NCI-H1048 (cell line): Measurements from ENCODE around the gene DOCK1.

ENCODE experiments used
- DNase-seq: peaks from one replicate; lab custom pipeline; 2025; lab: John Stamatoyannopoulos, UW

Gene DOCK1

DNA sequence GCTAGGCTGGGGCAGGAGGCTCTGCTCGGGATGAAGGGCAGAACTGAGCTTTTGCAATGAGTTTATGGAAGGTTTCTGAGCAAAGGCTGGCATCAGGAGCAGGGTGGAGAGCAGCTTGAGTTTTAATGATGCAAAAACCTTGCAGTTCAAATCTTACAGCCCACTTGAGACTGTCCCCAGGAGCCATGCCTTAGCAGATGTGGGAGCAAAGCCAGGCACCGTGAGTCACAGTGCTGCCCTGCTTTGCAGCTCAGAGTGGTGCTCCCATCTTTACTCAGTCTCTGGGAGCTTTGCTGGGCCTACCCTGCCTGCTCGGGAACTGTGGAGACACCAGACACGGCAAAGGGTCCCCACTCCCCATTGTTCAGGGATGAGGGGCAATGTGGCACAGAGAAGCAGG is 521.5 kb downstream of the DOCK1 start:
- DNase-seq = no peak

DNA sequence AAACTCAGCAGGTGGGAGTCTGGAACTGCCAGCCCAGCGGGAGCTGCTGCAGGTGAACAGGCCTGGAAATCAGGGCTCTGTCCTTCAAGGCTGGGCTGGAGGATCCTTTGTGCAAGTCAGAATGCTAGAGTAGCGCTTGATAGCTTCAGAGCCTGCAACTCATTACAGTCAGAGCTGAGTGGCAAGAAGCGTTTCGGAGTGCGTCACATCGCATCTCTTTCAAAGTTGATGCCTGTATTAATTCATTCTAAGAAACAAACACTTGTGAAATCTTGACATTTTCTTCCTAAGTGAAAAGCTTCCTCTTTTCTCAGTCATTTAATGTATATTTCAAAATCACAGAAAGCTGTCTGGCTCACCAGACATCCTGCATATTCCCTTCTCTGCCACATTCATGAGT is 522.7 kb downstream of the DOCK1 start:
- no peak for DNase-seq

DNA sequence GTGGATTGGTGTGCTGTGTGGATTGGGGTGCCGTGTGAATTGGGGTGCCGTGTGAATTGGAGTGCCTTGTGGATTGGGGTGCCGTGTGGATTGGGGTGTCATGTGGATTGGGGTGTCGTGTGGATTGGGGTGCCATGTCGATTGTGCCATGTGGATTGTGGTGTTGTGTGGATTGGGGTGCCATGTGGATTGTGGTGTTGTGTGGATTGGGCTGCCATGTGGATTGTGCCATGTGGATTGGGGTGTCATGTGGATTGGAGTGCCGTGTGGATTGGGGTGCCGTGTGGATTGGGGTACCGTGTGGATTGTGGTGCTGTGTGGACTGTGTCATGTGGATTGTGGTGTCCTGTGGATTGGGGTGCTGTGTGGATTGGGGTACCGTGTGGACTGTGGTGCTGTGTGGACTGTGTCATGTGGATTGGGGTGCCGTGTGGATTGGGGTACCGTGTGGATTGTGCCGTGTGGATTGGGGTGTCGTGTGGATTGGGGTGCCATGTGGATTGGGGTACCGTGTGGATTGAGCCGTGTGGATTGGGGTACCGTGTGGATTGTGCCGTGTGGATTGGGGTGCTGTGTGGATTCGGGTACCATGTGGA is 523.3 kb downstream of the DOCK1 start:
- no peak for DNase-seq

DNA sequence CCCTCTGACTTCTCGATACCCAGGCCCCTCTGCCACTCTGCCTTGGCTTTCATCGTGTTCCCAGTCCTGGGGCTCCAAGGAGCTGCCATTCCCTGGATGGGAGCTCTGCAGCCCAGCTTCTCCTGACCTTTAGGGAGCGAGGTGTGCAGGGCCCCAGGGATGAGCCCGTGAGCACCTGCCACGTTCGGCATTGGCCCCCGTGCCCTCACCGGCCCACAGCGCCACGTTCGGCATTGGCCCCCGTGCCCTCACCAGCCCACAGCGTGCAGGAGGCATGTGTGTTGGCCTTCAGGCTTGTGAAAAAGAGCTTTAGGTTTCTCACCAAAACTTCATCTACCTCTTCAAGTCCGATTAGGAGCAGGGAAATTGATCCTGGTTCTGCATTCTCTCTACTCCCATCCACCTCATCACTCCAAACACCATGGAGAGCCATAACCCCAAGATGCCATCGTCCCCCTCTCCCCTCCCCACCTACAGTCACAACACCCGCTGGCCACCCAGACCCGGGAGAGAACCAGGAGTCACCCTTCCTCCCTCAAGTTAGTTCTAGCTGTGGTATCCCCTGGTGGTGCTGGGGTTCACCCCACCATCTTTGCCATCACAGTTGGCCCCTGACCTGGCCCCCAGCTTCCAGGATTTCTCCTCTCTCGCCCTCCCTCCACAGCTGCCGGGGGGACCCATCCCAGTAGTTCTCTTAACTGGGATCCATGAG is 524.5 kb downstream of the DOCK1 start:
- DNase-seq = no peak

DNA sequence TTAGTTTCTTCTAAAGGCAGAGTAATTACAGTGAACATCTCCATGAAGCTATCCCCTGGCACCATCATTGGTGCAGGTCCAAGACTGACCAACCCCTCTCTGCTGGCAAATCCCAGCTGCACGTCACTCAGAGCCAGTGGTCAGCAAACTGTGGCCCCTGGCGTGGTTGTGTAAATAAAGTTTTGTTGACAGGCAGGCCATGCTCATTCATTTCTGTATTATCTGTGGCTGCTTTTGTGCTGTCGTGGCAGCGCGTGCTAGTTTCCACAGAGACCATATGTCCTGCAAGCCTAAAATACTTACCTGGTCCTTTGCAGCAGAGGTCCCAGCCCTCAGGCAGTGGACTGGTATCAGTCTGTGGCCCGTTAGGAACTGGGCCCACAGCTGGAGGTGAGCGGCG is 526.3 kb downstream of the DOCK1 start:
- no peak for DNase-seq

DNA sequence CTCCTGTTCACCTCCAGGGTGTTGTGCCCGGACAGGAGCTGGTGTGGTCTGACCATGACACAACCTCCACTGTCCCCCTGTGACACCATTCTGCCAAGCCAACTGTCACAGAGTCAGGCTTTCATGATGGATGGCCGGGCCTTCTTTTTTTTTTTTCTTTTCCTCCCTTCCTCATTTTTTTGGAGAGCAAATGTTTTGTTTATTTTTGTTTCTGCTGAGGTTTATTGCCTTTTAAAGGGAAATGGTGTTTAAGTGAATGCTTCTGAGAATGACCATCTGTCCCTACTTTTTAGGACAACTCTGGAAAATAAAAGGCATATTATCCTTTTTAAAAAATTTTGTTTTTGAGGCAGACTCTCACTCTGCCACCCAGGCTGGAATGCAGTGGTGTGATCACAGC is 528.8 kb downstream of the DOCK1 start:
- DNase-seq = no peak

DNA sequence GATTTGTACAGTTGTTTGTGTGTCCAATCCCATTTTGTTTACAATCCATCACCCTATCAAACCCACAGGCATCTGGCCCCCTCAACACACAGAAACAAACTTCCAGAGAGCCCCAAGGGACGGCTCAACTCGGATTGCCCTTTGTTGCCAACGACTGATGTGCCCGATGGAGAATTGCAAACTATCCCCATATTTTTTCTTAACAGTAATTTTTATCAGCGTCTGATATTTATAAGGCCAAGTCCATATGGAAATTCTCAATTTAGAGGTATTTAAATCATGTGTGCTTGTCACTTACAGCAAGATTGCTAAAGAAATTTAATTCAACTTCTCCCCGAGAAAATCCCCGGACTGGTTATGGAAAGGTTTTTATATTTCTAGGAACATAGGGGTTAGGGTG is 530.0 kb downstream of the DOCK1 start:
- no peak for DNase-seq

DNA sequence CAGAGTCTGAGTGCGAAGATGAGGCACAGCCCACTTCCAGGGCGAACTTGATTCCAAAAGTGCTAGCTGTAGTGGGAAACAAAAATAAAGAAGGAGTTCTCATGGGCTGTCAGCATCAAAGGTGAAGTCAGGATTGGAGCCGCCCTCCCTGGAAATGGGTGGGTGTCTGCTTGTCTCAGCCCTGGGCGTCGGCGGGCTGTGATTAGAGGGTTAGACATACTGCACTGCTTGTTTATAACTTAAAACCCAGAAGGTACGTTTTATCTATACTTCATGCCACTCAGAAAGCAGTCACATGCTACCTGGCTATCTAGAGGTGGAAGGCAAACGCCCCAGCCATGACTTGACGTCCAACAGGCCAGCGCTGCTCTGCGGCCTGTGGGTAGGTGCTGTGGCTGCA is 535.1 kb downstream of the DOCK1 start:
- DNase-seq = no peak

DNA sequence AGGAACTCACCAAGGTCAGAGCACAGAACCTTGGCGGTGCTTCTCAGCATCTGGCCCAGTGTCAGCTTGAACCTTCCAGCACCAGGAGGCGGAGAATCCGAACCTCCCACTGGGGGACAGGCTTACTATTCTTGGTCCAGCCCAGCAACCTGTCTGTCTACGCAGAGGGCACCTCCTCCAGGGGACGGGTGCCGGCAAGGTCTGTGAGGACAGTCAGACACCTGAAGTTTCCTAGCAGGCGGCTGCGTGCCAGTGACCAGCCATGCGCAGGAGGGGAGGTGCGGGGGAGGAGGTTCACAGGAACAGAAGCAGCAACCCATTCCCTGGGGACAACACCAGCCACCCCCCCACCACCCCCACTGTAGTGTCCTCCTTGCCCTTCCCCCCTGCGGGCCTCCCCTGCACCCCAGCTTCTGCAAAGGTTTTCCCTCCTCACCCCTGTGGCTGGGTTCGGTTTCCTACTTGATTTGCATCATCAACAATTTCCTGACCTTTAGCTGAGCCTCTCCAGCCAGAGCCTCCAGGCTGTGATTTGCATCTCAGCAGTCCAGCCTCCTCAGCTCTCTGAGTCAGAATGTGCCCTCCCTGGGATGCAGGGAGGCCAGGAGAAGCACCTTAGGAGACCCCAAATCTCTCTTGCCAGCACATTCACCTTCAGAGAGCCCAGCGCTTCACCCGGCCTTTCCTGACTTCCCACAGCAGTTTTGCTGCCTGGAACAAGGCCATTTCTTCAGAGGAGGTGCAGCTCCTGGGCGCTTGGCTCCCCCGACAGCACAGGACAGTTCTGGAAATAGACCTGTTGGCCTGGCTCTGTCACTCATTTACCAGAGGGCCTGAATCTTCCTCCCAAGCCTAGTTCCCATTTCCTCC is 536.4 kb downstream of the DOCK1 start:
- DNase-seq = no peak

DNA sequence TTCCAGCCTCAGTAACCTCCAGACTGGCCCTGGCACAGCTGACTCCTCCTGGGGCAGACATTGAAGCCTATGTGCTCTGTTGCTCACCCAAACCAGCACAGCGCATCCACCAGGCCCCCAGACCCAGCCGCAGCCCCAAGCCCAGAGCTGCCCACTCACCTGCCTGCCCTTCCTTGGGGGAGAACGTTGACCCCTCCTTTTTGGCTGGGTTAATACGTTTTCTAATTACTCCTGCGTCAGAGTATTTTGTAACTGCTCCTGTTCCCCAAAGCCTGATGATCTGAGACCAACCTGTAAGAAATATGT is 536.9 kb downstream of the DOCK1 start:
- no peak for DNase-seq

DNA sequence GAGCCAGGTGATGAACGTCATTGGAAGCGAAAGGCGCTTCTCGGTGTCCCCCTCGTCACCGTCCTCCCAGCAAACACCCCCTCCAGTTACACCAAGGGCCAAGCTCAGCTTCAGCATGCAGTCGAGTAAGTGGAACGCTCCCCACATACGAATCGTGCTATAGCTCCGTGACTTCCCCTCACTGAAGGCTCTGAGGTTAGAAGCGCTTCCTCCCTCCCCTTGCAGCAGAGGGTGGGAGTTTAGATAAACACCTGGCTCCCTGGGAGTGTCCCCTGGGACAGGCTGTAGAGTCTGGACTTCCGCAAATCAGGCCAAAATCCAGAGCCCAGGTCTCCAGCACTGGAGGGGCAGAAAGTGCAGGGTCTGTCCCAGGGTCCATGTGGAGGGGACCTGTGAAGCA is 538.9 kb downstream of the DOCK1 start:
- DNase-seq = no peak

DNA sequence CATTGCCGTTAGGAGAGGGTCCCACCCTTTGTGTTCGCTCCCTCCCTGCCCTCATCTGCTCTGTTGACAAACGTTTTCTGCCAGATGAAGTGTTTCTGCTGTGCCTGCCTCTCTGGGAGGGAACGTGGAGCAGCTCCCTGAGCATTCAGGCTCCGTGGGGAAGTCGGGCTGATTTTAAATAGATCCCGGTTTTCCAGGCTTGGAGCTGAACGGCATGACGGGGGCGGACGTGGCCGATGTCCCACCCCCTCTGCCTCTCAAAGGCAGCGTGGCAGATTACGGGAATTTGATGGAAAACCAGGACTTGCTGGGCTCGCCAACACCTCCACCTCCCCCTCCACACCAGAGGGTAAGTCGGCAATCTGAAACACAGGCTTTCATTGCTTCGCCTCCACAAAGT is 542.0 kb downstream of the DOCK1 start:
- DNase-seq = no peak

DNA sequence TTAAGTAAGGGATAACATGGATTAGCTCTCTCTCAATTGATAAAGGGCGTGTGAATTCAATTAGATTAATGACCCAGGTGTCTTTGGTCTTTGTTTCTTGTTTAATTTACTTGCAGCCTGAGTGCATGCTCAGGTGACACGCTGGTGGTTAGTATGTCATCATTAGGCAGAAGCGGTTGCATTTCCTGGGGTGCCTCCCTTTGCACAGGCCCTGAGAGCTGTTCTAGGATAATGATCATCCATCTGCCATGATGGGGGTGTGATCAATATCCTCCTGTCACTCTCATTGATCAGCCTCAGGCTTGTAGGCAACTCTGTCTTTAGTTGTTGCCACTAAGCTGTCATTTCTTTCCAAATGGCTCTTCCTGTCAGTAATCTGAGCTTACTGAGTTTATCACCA is 544.3 kb downstream of the DOCK1 start:
- no peak for DNase-seq

DNA sequence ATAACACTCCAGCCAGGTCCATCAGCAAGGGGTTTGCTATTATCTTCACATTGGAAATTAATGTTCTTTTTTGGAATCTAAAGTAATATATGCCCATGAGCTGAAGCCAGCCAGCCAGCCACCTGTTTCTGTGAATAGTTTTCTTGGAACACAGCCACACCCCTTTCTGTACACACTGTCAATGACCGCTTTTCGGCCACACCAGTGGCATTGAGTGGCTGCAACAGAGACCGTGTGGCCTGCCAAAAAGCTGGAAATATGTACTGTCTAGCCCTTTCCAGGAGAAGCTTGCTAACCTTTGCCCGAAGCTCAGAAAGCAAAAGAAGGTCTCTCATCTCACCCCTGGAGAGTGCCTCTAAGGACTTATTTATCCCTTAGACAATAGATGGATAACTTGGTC is 545.4 kb downstream of the DOCK1 start:
- no peak for DNase-seq

DNA sequence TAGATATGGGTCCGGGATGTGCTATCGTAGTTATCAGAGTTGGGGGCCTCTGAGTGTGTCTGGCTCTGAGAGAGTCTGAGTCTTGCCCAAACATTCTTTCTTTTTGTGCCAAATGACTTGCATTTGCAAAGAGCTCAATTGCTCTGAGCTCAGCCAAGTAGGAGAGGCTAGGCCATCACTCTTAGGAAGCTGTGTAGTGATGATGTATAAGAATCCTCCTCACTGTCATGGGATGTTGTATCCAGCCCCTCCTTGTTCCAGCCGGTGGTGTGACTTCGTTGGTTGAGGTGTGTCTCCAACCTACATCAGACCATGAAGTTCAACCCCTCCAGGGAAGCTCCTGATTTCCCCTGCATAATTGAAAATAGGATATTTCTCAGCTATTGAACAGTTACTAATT is 546.4 kb downstream of the DOCK1 start:
- DNase-seq = no peak

DNA sequence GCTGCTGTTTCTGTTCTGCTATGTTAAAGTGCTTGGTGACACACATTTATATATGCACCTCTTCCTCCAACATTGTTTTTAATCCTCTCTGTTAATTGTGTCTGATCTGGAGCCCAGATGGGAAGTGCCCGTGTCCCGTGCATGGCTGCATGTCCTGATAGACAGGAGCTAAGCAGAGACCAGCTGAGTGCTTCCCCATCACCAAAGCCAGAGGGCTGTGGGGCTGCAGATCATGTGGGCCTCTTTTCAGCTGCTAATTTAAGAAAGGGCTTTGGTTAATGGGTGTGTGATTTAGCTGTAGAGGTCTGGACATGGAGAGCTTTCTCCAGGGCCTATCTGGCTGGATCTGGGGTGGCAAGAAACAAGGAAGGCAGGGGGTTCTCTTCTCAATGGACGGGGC is 547.3 kb downstream of the DOCK1 start:
- DNase-seq = no peak

DNA sequence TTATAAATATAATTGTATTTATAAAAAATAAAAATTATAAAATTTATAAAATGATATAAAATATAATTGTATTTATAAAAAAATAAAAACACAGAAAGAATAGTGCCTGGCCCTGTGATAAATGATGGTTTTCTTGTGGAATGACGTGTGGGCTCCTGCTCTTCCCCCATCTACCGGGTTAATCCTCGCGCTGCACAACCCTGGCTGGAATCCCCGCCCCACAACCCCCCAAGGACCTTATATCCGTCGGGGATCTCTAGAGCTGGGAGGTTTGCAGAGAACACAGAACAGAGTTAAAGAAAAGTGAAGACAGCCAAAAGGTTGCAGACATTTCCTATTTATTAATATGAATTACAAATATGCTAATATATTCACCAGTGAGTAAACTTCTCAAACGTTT is 548.5 kb downstream of the DOCK1 start:
- no peak for DNase-seq

DNA sequence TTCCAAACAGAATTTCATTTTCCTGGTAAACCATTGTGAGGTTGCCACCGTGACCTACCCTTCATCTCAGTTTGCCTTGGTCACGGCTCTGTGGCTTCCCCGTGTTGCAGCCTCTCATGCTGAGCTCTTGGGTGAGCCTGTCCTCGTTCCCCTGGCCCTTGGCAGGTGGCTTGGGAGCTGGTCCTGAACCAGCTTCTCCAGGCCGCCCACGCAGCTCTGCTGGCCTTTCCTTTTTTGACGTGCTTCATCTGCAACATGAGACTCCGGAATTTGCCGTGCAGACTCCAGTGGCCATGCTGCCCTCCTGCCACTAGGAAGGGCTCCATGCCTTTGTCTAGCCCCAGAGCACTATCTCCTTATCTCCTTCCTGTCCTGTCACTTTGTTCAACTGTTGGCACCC is 550.9 kb downstream of the DOCK1 start:
- DNase-seq = no peak

DNA sequence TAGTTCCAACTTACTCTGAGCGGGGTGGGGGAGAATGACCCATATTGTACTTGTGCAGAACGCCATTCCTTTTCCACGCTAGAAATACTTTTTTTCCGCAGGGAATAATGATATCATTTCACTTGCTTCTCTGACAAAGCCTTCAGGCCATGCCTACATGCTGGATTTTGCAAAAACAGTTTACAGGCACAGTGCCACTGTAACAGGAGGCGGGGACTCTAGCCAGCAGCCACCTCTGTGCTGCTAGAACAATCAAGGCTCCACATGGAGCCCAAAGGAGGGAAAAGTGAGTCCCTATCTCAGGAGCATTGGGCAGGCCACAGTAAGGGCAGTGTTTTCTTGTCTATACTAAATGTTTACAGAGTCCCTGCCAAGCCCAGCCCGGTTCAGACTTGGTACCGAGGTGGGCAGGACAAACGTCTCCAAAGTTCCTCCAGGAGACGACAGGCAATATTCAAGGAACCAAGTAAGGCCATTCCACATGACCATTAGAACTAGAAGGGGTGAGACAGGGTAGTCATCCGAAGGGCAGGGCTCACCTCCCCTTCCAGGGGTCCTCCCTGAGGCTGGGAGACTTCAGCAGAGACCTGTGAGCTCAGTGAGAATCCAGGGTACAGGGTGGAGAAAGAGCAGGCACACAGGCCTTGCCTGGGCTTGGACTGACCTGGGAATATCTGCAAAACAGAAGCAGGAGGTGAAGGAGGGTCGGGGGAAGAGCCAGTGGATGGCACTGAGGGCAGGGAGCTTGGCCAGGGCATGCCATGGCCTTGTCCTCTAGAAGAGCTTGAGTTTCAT is 553.0 kb downstream of the DOCK1 start:
- DNase-seq = no peak

DNA sequence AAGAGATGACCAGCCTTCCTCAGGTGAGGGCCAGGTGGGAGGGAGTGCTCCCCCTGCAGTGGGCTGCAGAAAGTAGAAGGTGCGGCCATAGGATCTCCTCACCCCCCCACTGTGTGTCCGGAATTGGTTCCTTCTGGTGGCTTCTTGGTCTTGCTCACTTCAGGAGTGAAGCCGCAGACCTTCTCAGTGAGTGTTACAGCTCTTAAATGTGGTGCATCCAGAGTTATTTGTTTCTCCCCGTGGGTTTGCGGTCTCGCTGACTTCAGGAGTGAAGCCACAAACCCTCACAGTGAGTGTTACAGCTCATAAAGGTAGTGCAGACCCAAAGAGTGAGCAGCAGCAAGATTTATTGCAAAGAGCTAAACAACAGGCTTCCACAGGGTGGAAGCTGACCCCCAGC is 553.6 kb downstream of the DOCK1 start:
- no peak for DNase-seq

DNA sequence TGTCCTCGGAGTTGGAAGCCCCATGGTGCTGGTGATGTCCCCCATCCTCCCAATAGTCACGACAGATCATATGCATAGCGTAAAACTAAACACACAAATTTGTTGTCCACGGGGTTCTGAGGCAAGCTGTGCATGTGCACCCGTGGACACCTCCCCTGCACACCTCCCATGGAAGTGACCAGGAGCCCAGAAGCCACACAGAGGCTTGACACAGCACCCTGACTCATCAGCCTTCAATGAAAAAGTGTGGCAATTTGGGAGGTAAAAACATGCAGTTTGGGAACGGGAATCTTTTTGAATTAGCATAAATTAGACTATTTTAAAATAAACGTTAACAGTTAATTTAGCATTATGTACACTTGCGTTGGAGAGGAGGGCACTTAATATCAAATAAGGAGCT is 554.7 kb downstream of the DOCK1 start:
- DNase-seq = no peak

DNA sequence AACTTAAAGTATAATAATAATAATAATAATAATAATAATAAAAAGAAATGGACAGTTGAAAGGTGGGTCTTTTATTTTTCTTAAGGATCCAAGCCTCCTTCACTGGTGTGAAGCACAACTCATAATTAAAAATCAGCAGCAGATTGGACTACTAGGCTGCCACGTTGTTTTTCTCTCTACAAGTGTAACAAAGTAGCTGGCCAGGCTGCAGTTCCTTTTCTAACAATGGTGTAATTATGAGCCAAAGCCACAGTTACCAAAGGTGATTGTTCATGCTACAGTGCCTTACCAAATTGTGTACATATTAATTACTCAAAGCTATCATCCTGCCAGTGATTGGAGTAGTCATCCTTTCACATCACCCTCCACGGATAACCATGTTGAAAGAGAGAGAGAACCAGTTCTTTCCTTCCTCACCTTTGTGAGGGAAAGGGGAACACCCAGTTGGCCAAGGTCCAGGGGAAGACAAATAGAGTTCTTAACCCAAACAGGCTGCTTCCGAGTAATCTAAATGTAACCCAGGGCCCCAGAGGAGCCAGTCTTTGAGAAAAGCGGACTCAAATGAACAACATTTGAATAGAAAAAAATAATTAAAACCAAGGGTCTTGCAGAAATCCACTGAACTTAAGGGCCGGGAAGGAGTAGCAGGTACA is 557.5 kb downstream of the DOCK1 start:
- DNase-seq = no peak
